ENCODE data around the gene ZNF385B.

- TF ChIP-seq EZH2phosphoT487 (IDR thresholded peaks at IDR 0.05), result no peak
- TF ChIP-seq CTCF (IDR thresholded peaks at IDR 0.05), result no peak
- no peak for TF ChIP-seq EZH2 (IDR thresholded peaks at IDR 0.05)
These were observed 24.0 kb downstream of the ZNF385B start for GRCh38 chr2:179837408-179837807.

All from neural progenitor cell (in vitro differentiated cells).